Smooth muscle cell (in vitro differentiated cells): ENCODE results near the gene NCAM2. TPM values are rescaled to one million over a fixed set of nuclear protein-coding genes. Genes with fewer than 3 reads are reported as not detected.

ENCODE experiments used
- DNase-seq: peaks from one replicate; lab custom pipeline; 2025; ENCODE audit not compliant: unreplicated experiment; lab: John Stamatoyannopoulos, UW
- H2AFZ ChIP-seq: fragments of 200-600 bp; sonication (generic); 2 replicates; pipeline ENCODE4 v1.6.0; 2016; ENCODE audit warnings: antibody characterized with exemption, low read depth, mild to moderate bottlenecking
- H3F3A ChIP-seq: fragments of 200-600 bp; sonication (generic); 2 replicates; pipeline ENCODE4 v1.6.0; 2017; ENCODE audit warnings: antibody characterized with exemption, low read depth
- H3K27ac ChIP-seq: fragments of 200-600 bp; sonication (generic); 2 replicates; pipeline ENCODE4 v1.5.1; 2016; ENCODE audit warnings: low read depth, mild to moderate bottlenecking
- H3K27me3 ChIP-seq: fragments of 200-600 bp; sonication (generic); 2 replicates; pipeline ENCODE4 v1.6.1; 2016; ENCODE audit warnings: low read depth, mild to moderate bottlenecking
- H3K36me3 ChIP-seq: fragments of 200-600 bp; sonication (generic); 2 replicates; pipeline ENCODE4 v1.5.1; 2016; ENCODE audit warnings: low read depth
- H3K4me1 ChIP-seq: fragments of 200-600 bp; sonication (generic); 2 replicates; pipeline ENCODE4 v1.5.1; 2016; ENCODE audit warnings: low read depth
- H3K4me2 ChIP-seq: fragments of 200-600 bp; sonication (generic); 2 replicates; pipeline ENCODE4 v1.6.0; 2016; ENCODE audit warnings: mild to moderate bottlenecking
- H3K4me3 ChIP-seq: fragments of 200-600 bp; sonication (generic); 2 replicates; pipeline ENCODE4 v1.5.1; 2016; ENCODE audit warnings: mild to moderate bottlenecking
- H3K79me2 ChIP-seq: fragments of 200-600 bp; sonication (generic); 2 replicates; pipeline ENCODE4 v1.6.0; 2016; ENCODE audit warnings: low read depth, mild to moderate bottlenecking
- H3K9ac ChIP-seq: fragments of 200-600 bp; sonication (generic); 2 replicates; pipeline ENCODE4 v1.6.0; 2016; ENCODE audit warnings: low read depth
- H3K9me3 ChIP-seq: fragments of 200-600 bp; sonication (generic); replicated peaks from 2 replicates; pipeline ENCODE4 v1.5.1; 2016; ENCODE audit warnings: low read depth
- H4K20me1 ChIP-seq: fragments of 200-600 bp; sonication (generic); 2 replicates; pipeline ENCODE4 v1.6.0; 2016; ENCODE audit warnings: low read depth
- WGBS: methylation state at CpG from one replicate; pipeline ENCODE4 v1.1.7; 2016; ENCODE audit warnings: low lambda C conversion rate; 5-methylcytosine and 5-hydroxymethylcytosine counted together
- polyA plus RNA-seq: library from polyadenylated mRNA; unstranded; fragments of >200 nt; fragmentation: Nextera tagmentation; extraction: Ambion mirVana; gene quantifications from 2 replicates; pipeline ENCODE4 v1.2.1, GENCODE V29; 2016
- total RNA-seq: library from RNA; depleted of rRNA; stranded (reverse); fragments of >200 nt; gene quantifications from 2 replicates; pipeline ENCODE4 v1.2.3, GENCODE V29; 2014
- TF ChIP-seq, protein P1 (sequence below): fragments of 200-600 bp; sonication (generic); IDR thresholded peaks from 2 replicates; pipeline ENCODE4 v1.5.1; 2017; ENCODE audit warnings: borderline replicate concordance, mild to moderate bottlenecking, antibody characterized with exemption; ENCODE audit not compliant: insufficient read depth, poor library complexity, severe bottlenecking

NCAM2 gene
- total and polyA plus RNA-seq, 2 experiments from 2014 or later: 0.49 to 0.77 TPM

DNA sequence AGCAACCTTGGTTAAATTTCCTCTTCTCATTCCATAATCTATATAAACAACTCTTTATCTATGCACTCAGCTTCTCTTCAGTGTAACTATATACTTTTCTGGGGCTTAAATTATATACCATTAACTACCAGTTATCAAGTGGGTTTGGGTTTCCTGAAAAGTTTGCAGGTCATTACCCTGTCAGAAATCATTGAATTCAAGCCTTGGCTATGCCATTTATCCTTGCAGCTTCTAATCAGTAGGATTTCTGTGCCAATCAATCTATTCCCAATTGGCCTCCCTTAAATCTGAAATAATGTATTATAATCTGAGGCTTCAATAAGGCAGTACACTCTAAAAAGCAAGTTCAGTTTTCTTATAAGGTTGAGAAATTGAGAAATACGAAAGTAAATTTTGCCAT is 466.5 kb downstream of the NCAM2 start:
- TF ChIP-seq, protein P1, sequence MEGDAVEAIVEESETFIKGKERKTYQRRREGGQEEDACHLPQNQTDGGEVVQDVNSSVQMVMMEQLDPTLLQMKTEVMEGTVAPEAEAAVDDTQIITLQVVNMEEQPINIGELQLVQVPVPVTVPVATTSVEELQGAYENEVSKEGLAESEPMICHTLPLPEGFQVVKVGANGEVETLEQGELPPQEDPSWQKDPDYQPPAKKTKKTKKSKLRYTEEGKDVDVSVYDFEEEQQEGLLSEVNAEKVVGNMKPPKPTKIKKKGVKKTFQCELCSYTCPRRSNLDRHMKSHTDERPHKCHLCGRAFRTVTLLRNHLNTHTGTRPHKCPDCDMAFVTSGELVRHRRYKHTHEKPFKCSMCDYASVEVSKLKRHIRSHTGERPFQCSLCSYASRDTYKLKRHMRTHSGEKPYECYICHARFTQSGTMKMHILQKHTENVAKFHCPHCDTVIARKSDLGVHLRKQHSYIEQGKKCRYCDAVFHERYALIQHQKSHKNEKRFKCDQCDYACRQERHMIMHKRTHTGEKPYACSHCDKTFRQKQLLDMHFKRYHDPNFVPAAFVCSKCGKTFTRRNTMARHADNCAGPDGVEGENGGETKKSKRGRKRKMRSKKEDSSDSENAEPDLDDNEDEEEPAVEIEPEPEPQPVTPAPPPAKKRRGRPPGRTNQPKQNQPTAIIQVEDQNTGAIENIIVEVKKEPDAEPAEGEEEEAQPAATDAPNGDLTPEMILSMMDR: no peak
- H3K4me2 ChIP-seq: no peak overlapping the region
- H3K27ac ChIP-seq: no peak overlapping the region
- no peaks in the 10 kb centered on the region for H3K4me1 ChIP-seq
- no peak for DNase-seq
- no peaks in the 10 kb centered on the region for H3K79me2 ChIP-seq
- H3F3A ChIP-seq: no peaks in the 10 kb centered on the region
- H4K20me1 ChIP-seq: no peaks in the 10 kb centered on the region
- H3K27me3 ChIP-seq: peaks cover 3% of the 10 kb centered on the region
- 73% methylated on average over 1 of the region's 1 CpG for WGBS
- H3K9me3 ChIP-seq: no peaks in the 10 kb centered on the region
- no peak overlapping the region for H2AFZ ChIP-seq
- H3K4me3 ChIP-seq: no peak overlapping the region
- H3K36me3 ChIP-seq: no peaks in the 10 kb centered on the region
- no peak overlapping the region for H3K9ac ChIP-seq

DNA sequence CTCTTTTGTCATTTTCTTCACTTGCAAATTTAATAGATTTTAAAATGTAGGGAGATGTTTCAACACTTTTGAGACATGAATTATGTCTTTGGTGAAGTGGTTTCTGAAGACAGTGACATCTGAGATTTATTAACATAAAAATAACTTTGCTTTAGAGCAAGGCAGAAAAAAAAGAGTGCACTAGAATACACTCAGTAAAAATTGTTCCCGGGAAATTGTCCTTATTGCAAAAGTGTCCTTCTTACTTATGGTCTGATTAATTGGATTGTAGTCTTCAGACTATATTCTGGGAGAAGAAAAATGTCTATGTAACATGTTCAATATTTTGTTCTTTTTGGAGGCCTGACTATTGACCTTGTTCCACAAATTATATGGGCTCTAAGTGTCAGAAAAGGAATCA is 468.5 kb downstream of the NCAM2 start:
- Histone ChIP-seq H3K4me2 (no peak overlapping the region), H2AFZ (no peak overlapping the region), H3K9me3 (no peaks in the 10 kb centered on the region), H3K4me1 (no peaks in the 10 kb centered on the region), H3K9ac (no peak overlapping the region), H3K36me3 (no peaks in the 10 kb centered on the region), H3F3A (no peaks in the 10 kb centered on the region), H3K79me2 (no peaks in the 10 kb centered on the region), H3K27ac (no peak overlapping the region), H3K4me3 (no peak overlapping the region), H3K27me3 (peaks cover 3% of the 10 kb centered on the region), H4K20me1 (no peaks in the 10 kb centered on the region)
- DNase-seq: no peak
- TF ChIP-seq, protein P1: no peak
- WGBS: 92% methylated on average over 1 of the region's 1 CpG

DNA sequence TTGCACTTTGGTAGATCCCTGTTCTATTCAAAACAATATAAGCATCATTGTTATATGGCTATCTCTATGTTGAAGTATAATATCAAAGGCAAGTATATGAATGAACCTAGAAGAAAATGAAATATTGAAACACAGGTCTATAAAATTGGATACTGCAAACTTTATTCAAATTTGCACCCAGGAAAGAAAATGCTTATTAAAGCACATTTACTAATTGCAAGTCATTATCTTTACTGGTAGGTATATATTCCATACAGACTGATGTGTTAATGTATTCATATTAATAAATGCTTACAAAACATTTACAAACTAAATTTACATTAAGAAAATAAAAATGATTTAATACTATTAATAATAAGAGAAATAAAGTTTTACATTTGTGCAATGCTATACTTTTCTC is 469.8 kb downstream of the NCAM2 start:
- Histone ChIP-seq H3K9ac (no peak overlapping the region), H3K27ac (no peak overlapping the region), H3K4me2 (no peak overlapping the region), H3K79me2 (no peaks in the 10 kb centered on the region), H3K9me3 (no peaks in the 10 kb centered on the region), H3K4me3 (no peak overlapping the region), H2AFZ (no peak overlapping the region), H3F3A (no peaks in the 10 kb centered on the region), H3K4me1 (no peaks in the 10 kb centered on the region), H4K20me1 (no peaks in the 10 kb centered on the region), H3K36me3 (no peaks in the 10 kb centered on the region), H3K27me3 (no peaks in the 10 kb centered on the region)
- TF ChIP-seq, protein P1: no peak
- DNase-seq: no peak

DNA sequence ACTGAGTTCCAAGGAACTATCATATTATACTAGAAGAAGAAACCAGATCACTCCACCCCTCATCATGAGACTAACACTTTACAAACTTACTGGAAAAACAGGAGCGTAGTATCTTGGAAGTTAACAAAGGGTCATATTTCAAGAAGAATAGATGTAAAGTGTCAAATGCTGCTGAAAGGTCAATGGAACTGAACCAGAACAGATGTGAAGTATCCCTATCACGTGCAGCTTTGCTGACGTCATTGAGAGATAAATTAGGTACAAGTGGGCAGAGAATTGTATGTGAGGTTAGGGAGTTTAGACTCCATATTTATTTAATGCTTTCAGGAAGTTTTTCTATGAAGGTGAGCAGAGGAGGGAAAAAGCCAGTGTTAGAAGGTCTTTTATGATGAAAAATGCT is 483.0 kb downstream of the NCAM2 start:
- Histone ChIP-seq H3K4me1 (no peaks in the 10 kb centered on the region), H3K4me3 (no peak overlapping the region), H3K27me3 (no peaks in the 10 kb centered on the region), H3K79me2 (no peaks in the 10 kb centered on the region), H3K36me3 (no peaks in the 10 kb centered on the region), H3K4me2 (no peak overlapping the region), H3K9me3 (no peaks in the 10 kb centered on the region), H3K9ac (no peak overlapping the region), H2AFZ (no peak overlapping the region), H4K20me1 (no peaks in the 10 kb centered on the region), H3K27ac (no peak overlapping the region), H3F3A (no peaks in the 10 kb centered on the region)
- TF ChIP-seq, protein P1: no peak
- 85% methylated on average over 3 of the region's 3 CpGs for WGBS
- DNase-seq: no peak
